OCI-LY7 (cell line): ENCODE data around the gene FAM171A1. TPM values are rescaled to one million over a fixed set of nuclear protein-coding genes. Genes with fewer than 3 reads are reported as not detected.

Experiments
- BruUV-seq: library from RNA; stranded (reverse); fragments of 400-500 nt; replicated peaks from 2 replicates; lab custom pipeline; 2021; lab: Mats Ljungman, UMichigan
- CTCF ChIA-PET: fragments of 300-600 bp; sonication (Branson Sonifier 250); formaldehyde crosslinking; loops from one replicate; lab custom pipeline; 2022; ENCODE audit warnings: antibody characterized with exemption; ENCODE audit not compliant: unreplicated experiment; lab: Charles Lee
- POLR2A ChIA-PET: fragments of 300-600 bp; sonication (Branson Sonifier 250); formaldehyde crosslinking; loops from one replicate; lab custom pipeline; 2022; ENCODE audit warnings: antibody characterized with exemption; lab: Charles Lee
- DNase-seq: peaks from one replicate; pipeline ENCODE4 v3.0.0-alpha.2; 2015; ENCODE audit warnings: low spot score
- H2AFZ ChIP-seq: fragments of 200-600 bp; sonication (generic), shearing (Covaris generic); 2 replicates; pipeline ENCODE4 v1.6.1; 2014; ENCODE audit warnings: mild to moderate bottlenecking, antibody characterized with exemption, low read length, moderate library complexity
- H3K27ac ChIP-seq: fragments of 200-600 bp; sonication (generic); 2 replicates; pipeline ENCODE4 v1.5.1; 2014; ENCODE audit warnings: mixed run types, low read depth, mild to moderate bottlenecking, moderate library complexity, low read length, inconsistent platforms; ENCODE audit not compliant: poor library complexity, severe bottlenecking
- H3K36me3 ChIP-seq: fragments of 200-600 bp; sonication (generic); 2 replicates; pipeline ENCODE4 v1.6.1; 2014; ENCODE audit warnings: mild to moderate bottlenecking, antibody characterized with exemption, low read length, moderate library complexity, mixed read lengths; ENCODE audit not compliant: insufficient read depth
- H3K4me1 ChIP-seq: fragments of 200-600 bp; sonication (generic); 2 replicates; pipeline ENCODE4 v1.5.1; 2014; ENCODE audit warnings: mild to moderate bottlenecking, low read length; ENCODE audit not compliant: insufficient read depth, poor library complexity, severe bottlenecking
- H3K4me2 ChIP-seq: fragments of 200-600 bp; sonication (generic); 2 replicates; pipeline ENCODE4 v1.6.1; 2014; ENCODE audit warnings: mild to moderate bottlenecking, low read length
- H3K4me3 ChIP-seq: fragments of 200-600 bp; sonication (generic); 2 replicates; pipeline ENCODE4 v1.5.1; 2014; ENCODE audit warnings: mild to moderate bottlenecking, low read depth, low read length; ENCODE audit not compliant: poor library complexity, severe bottlenecking
- H3K79me2 ChIP-seq: fragments of 200-600 bp; sonication (generic); 2 replicates; pipeline ENCODE4 v1.6.1; 2016; ENCODE audit warnings: low read depth, mild to moderate bottlenecking, low read length, moderate library complexity, mixed read lengths; ENCODE audit not compliant: insufficient read depth
- H3K9me2 ChIP-seq: fragments of 200-600 bp; sonication (generic); 2 replicates; pipeline ENCODE4 v1.6.1; 2016; ENCODE audit warnings: mild to moderate bottlenecking, low read length, mixed read lengths; ENCODE audit not compliant: insufficient read depth
- H3K9me3 ChIP-seq: fragments of 200-600 bp; sonication (generic); 2 replicates; pipeline ENCODE4 v1.6.1; 2014; ENCODE audit warnings: mild to moderate bottlenecking, mixed run types, low read length, mixed read lengths
- H4K20me1 ChIP-seq: fragments of 200-600 bp; sonication (generic); 2 replicates; pipeline ENCODE4 v1.6.1; 2014; ENCODE audit warnings: mild to moderate bottlenecking, antibody characterized with exemption, low read length, moderate library complexity, mixed read lengths; ENCODE audit not compliant: insufficient read depth
- CTCF ChIP-seq: fragments of 200-600 bp; sonication (generic); conservative IDR thresholded peaks from 2 replicates; pipeline ENCODE4 v1.5.1; 2014; ENCODE audit warnings: mild to moderate bottlenecking, antibody characterized with exemption, low read length, moderate library complexity, mixed read lengths
- EZH2phosphoT487 ChIP-seq: fragments of 200-600 bp; sonication (generic); IDR thresholded peaks from 2 replicates; pipeline ENCODE4 v1.6.1; 2018; ENCODE audit warnings: low read depth, borderline replicate concordance, mild to moderate bottlenecking, mixed run types, antibody characterized with exemption, low read length, moderate library complexity, mixed read lengths
- intact Hi-C: fragments of 100-400 bp; cut with micrococcal nuclease; formaldehyde crosslinking; loops from one replicate; pipeline ENCODE4 v1.10.0; 2022; ENCODE audit not compliant: unreplicated experiment
- total RNA-seq, 2 experiments: library from RNA; depleted of rRNA in 1 of 2; stranded (reverse); fragments of >200 nt in 1 of 2; shearing (Covaris generic) in 1 of 2; gene quantifications; 2 replicates each; pipeline ENCODE4 v1.2.3, GENCODE V29; 2014 to 2022

Gene FAM171A1
- total RNA-seq, 2 experiments from 2014 or later: not detected

DNA sequence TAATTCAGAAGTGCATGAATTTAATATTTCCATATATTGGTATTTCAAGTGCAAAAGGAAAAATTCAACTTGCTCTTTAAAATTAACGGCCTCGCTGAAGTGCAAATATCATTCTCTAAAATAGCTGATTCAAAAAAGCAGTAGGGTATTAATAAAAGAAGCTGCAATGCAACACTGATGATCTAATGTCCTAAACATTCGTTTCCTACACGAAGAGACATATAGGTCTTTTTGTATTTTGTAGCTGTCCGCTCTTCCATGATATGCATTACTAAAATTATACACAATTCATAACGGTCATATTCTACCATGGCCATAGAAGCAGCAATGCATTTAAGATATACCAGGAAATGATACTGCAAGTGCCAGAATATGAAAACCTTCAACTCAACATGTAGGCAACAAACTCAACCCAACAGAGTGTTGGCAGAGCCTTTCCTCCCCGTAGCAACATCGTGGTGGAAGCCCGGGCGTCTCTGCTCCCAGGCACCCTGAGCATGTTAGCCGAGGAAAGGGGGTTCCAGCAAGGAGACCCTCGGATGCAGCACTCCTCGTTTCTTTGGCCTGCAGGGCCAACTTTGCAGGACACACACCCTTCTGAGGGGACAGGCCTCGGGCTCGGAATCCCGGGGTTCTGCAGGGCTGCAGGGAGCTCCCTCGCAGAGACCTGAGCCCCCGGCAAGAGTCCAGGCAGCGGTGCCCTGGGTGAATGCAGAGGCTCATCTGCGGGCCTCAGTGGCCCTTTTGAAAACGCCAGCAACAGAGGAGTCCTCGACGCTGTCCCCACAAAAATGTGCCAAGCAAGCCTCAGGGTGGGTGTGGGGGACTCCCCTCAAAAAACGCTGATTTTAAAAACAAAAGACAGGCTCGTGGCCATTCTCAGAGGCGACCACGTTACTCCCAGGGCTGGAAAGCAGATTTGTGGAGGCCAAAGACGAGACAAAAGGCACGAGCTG lies 1.6 kb downstream of the FAM171A1 start:
- Histone ChIP-seq H3K4me2 (no peak overlapping the region), H3K27ac (no peak overlapping the region), H3K9me3 (no peaks in the 10 kb centered on the region), H3K4me1 (no peaks in the 10 kb centered on the region), H3K4me3 (no peak overlapping the region), H3K79me2 (no peaks in the 10 kb centered on the region), H3K9me2 (no peaks in the 10 kb centered on the region), H2AFZ (no peak overlapping the region), H3K36me3 (no peaks in the 10 kb centered on the region), H4K20me1 (no peaks in the 10 kb centered on the region)
- intact Hi-C loops: no loop called here
- CTCF ChIA-PET: no interaction called here
- no TSS peak for BruUV-seq
- no peak for DNase-seq
- POLR2A ChIA-PET: interaction anchor here (0.6 kb wide), 1 partner anchor 359 kb away, joined by 3 read pairs; no protein-coding TSS in a partner anchor
- TF ChIP-seq CTCF: no peak
- no peak for TF ChIP-seq EZH2phosphoT487

- no peaks in the 10 kb centered on the region for H3K79me2 ChIP-seq
- no peak overlapping the region for H3K4me2 ChIP-seq
- no peak overlapping the region for H2AFZ ChIP-seq
- H3K27ac ChIP-seq: no peak overlapping the region
- no peak for TF ChIP-seq CTCF
- TF ChIP-seq EZH2phosphoT487: no peak
- BruUV-seq: no TSS peak
- DNase-seq: no peak
- H3K9me2 ChIP-seq: no peaks in the 10 kb centered on the region
- H3K4me1 ChIP-seq: no peaks in the 10 kb centered on the region
- POLR2A ChIA-PET: no interaction called here
- intact Hi-C loops: no loop called here
- CTCF ChIA-PET: no interaction called here
- H3K36me3 ChIP-seq: no peaks in the 10 kb centered on the region
- H4K20me1 ChIP-seq: no peaks in the 10 kb centered on the region
- no peak overlapping the region for H3K4me3 ChIP-seq
- H3K9me3 ChIP-seq: no peaks in the 10 kb centered on the region
Observed at GRCh38 chr10:15368101-15368855, 2.8 kb downstream of the FAM171A1 start.
